ENCODE data around the gene RPS6KA2.

RPS6KA2 gene

GRCh38 chr6:166462461-166463135 lies 164.5 kb downstream of the RPS6KA2 start:
- no peak for DNase-seq

- no peak for DNase-seq
Observed at GRCh38 chr6:166461821-166462460, 165.1 kb downstream of the RPS6KA2 start.

GRCh38 chr6:166460473-166461437 lies 166.3 kb downstream of the RPS6KA2 start:
- peak; percentile 11 for DNase-seq

- no peak for DNase-seq
Observed at GRCh38 chr6:166459906-166460305, 167.1 kb downstream of the RPS6KA2 start.

GRCh38 chr6:166459272-166459671 lies 167.8 kb downstream of the RPS6KA2 start:
- no peak for DNase-seq

- DNase-seq, result no peak
Observed at GRCh38 chr6:166456395-166457156, 170.5 kb downstream of the RPS6KA2 start.

- DNase-seq, result no peak
Observed at GRCh38 chr6:166454692-166455515, 172.1 kb downstream of the RPS6KA2 start.

GRCh38 chr6:166453651-166454050 lies 173.4 kb downstream of the RPS6KA2 start:
- DNase-seq, result no peak

GRCh38 chr6:166450167-166450873 lies 176.7 kb downstream of the RPS6KA2 start:
- no peak for DNase-seq

- DNase-seq, result no peak
Observed at GRCh38 chr6:166449641-166450040, 177.4 kb downstream of the RPS6KA2 start.

- DNase-seq, result no peak
Observed at GRCh38 chr6:166449036-166449435, 178.0 kb downstream of the RPS6KA2 start.

GRCh38 chr6:166448432-166448831 lies 178.6 kb downstream of the RPS6KA2 start:
- DNase-seq, result no peak

- DNase-seq, result no peak
Observed at GRCh38 chr6:166446567-166447065, 180.4 kb downstream of the RPS6KA2 start.

- no peak for DNase-seq
Observed at GRCh38 chr6:166446146-166446545, 180.9 kb downstream of the RPS6KA2 start.

GRCh38 chr6:166444446-166444845 lies 182.6 kb downstream of the RPS6KA2 start:
- no peak for DNase-seq

- DNase-seq, result no peak
Observed at GRCh38 chr6:166443166-166443565, 183.9 kb downstream of the RPS6KA2 start.

GRCh38 chr6:166442131-166442685 lies 184.8 kb downstream of the RPS6KA2 start:
- no peak for DNase-seq

GRCh38 chr6:166441325-166442078 lies 185.5 kb downstream of the RPS6KA2 start:
- no peak for DNase-seq

- DNase-seq, result no peak
Observed at GRCh38 chr6:166440729-166441128, 186.3 kb downstream of the RPS6KA2 start.

- no peak for DNase-seq
Observed at GRCh38 chr6:166440106-166440505, 186.9 kb downstream of the RPS6KA2 start.

Data from NCI-H1436 (cell line).